ENCODE results near the gene ADRM1.

ADRM1 gene

GRCh38 chr20:62345681-62346370, 43.0 kb downstream of the ADRM1 start:
- DNase-seq (ENCODE audit: extremely low read depth, low read depth): no peak
- no peak for TF ChIP-seq CTCF (IDR thresholded peaks at IDR 0.05; ENCODE audit: low read depth, low read length)

- TF ChIP-seq CTCF (IDR thresholded peaks at IDR 0.05; ENCODE audit: low read depth, low read length): no peak
- no peak for DNase-seq (ENCODE audit: extremely low read depth, low read depth)
Measured at GRCh38 chr20:62346398-62347150, 43.8 kb downstream of the ADRM1 start.

DNA sequence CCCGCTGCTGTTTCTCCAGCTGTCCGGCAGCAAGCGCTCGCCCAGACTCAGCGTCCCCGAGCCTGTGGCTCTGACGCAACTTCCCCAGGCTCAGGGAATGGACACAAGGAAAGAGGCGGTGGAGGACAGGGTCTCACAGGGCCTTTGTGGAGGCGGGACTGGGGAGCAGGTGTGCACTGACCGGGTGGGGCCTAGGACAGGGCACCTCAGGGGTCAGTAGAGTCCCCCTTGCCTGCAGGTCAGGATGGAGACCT, 44.3 kb downstream of the ADRM1 start:
- DNase-seq (ENCODE audit: extremely low read depth, low read depth): no peak
- TF ChIP-seq CTCF (IDR thresholded peaks at IDR 0.05; ENCODE audit: low read depth, low read length): no peak

DNA sequence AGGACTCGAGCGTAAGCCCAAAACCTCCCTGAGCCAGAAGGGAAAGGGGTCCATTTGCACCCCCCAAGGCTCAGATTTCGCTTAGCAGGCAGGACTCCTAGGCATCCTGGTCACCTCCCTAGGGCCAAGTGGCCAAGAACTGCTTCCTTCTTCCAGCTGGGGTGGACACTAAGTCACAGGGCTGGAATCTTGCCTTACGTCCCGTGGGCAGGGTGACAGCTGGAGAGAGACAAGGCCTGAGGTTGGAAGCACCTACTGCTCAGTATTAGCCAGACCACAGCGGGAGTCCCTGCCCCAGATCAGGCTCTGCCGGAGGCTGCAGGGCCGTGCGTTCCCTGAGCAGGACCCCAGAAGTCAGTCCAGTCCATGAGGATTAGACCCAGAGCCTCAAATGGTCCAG, 44.6 kb downstream of the ADRM1 start:
- DNase-seq (ENCODE audit: extremely low read depth, low read depth): no peak
- TF ChIP-seq CTCF (IDR thresholded peaks at IDR 0.05; ENCODE audit: low read depth, low read length): no peak

GRCh38 chr20:62348604-62349003, 45.8 kb downstream of the ADRM1 start:
- no peak for TF ChIP-seq CTCF (IDR thresholded peaks at IDR 0.05; ENCODE audit: low read depth, low read length)
- DNase-seq (ENCODE audit: extremely low read depth, low read depth): no peak

- TF ChIP-seq CTCF (IDR thresholded peaks at IDR 0.05; ENCODE audit: low read depth, low read length): no peak
- no peak for DNase-seq (ENCODE audit: extremely low read depth, low read depth)
Measured at GRCh38 chr20:62349556-62350097, 46.8 kb downstream of the ADRM1 start.

- TF ChIP-seq CTCF (IDR thresholded peaks at IDR 0.05; ENCODE audit: low read depth, low read length): no peak
- no peak for DNase-seq (ENCODE audit: extremely low read depth, low read depth)
Measured at GRCh38 chr20:62350098-62350628, 47.4 kb downstream of the ADRM1 start.
